Thyroid gland (tissue), 4 donors: ENCODE measurements around the gene TUBA1C.

Experiments
- CTCF ChIP-seq, 6 experiments: fragments of 200-600 bp in 3 of 6; fragments of 450-650 bp in 3 of 6; sonication (generic) in 3 of 6; IDR thresholded peaks; one replicate each; pipeline ENCODE4 v1.5.1; 2016 to 2019; ENCODE audit warnings: antibody characterized with exemption in 6 of 6, mild to moderate bottlenecking in 2 of 6, inconsistent platforms in 1 of 6, moderate library complexity in 1 of 6
- POLR2A ChIP-seq, 2 donors: fragments of 450-650 bp; IDR thresholded peaks; one replicate each; pipeline ENCODE4 v1.6.1; 2017; ENCODE audit warnings: antibody characterized with exemption in 2 of 2, mild to moderate bottlenecking in 2 of 2, moderate library complexity in 1 of 2

- TF ChIP-seq POLR2A (IDR thresholded peaks at IDR 0.05) = no peak
- TF ChIP-seq CTCF (IDR thresholded peaks at IDR 0.05) = peak in 1 of 6 experiments; percentile 23
Observed at GRCh38 chr12:49233842-49234526, 30.9 kb upstream of the TUBA1C start.
